ENCODE results near the gene TC2N.

The TC2N gene

DNA sequence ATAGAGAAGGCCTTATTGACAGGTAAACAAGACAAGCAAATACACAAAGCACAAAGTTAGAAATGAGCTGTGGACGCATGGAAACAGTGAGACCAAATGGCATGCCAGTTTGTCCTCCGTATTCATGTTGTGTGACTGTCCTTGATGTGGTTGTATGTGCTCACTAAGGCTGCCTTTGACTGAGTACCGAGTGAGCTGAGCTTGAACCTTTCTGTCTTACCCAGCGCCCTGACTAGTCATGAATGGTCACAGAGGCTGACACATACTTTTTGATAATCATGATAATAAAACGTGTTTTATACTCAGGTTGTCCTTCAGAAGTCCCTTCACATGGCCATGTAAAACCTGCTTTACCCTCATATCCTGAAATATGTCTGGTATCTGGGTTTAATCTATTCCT is 134.9 kb downstream of the TC2N start:
- Histone ChIP-seq H2AFZ (ENCODE audit: low read depth, low read length) (no peak overlapping the region), H3K79me2 (ENCODE audit: low read length) (no peaks in the 10 kb centered on the region), H3K4me3 (ENCODE audit: low read length) (no peak overlapping the region), H3K4me2 (ENCODE audit: low read length) (no peak overlapping the region), H3K36me3 (replicated peaks; ENCODE audit: low read depth, low read length) (no peaks in the 10 kb centered on the region), H3K4me1 (ENCODE audit: low read length) (no peaks in the 10 kb centered on the region), H3K9ac (ENCODE audit: low read length) (no peak overlapping the region), H4K20me1 (ENCODE audit: insufficient read depth, low read length) (no peaks in the 10 kb centered on the region), H3K27me3 (ENCODE audit: low read depth, low read length) (no peaks in the 10 kb centered on the region), H3K27ac (ENCODE audit: low read length) (no peak overlapping the region), H3K9me3 (ENCODE audit: insufficient read depth, low read length) (0 out of 2 replicates have a peak, but pooled peaks cover 3% of the 10 kb centered on the region)
- TF ChIP-seq CTCF (IDR thresholded peaks at IDR 0.05; ENCODE audit: low read depth, low read length) (no peak), EZH2phosphoT487 (IDR thresholded peaks at IDR 0.05; ENCODE audit: low read depth) (no peak)

- Histone ChIP-seq H4K20me1 (ENCODE audit: insufficient read depth, low read length) (no peaks in the 10 kb centered on the region), H3K27me3 (ENCODE audit: low read depth, low read length) (no peaks in the 10 kb centered on the region), H3K9me3 (ENCODE audit: insufficient read depth, low read length) (0 out of 2 replicates have a peak, but pooled peaks cover 3% of the 10 kb centered on the region), H3K4me3 (ENCODE audit: low read length) (no peak within 1 kb of the TSS), H3K9ac (ENCODE audit: low read length) (no peak within 1 kb of the TSS), H2AFZ (ENCODE audit: low read depth, low read length) (no peak within 1 kb of the TSS), H3K4me1 (ENCODE audit: low read length) (no peaks in the 10 kb centered on the region), H3K36me3 (replicated peaks; ENCODE audit: low read depth, low read length) (no peaks in the 10 kb centered on the region), H3K79me2 (ENCODE audit: low read length) (no peaks in the 10 kb centered on the region), H3K27ac (ENCODE audit: low read length) (no peak within 1 kb of the TSS), H3K4me2 (ENCODE audit: low read length) (no peak within 1 kb of the TSS)
- no peak for TF ChIP-seq EZH2phosphoT487 (IDR thresholded peaks at IDR 0.05; ENCODE audit: low read depth)
Measured at GRCh38 chr14:91731986-91732385, 135.3 kb downstream of the TC2N start, which contains the start of gene CATSPERB. Gene CATSPERB (minus strand): TSS chr14:91732086. CDS start chr14:91729479, 2,607 bp downstream.

DNA sequence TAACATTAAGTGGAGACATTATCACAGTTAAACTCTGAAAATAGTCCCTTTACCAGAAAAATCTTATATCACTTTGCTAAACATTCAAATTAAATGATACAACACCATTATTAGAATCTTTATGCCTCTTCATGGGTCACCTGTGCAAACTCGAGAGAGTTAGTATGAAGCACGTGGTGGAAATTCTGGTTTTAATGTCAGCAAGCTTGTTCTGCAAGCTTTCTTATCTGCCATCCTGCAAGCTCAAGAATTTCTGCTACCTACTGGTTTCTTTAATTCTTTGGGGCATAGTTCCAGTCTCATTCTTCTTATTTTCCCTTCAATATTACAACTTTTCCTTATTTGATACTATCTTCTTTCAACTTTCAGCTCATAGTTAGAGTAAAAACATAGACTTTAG is 136.3 kb downstream of the TC2N start:
- Histone ChIP-seq H3K9me3 (ENCODE audit: insufficient read depth, low read length) (0 out of 2 replicates have a peak, but pooled peaks cover 3% of the 10 kb centered on the region), H3K36me3 (replicated peaks; ENCODE audit: low read depth, low read length) (no peaks in the 10 kb centered on the region), H3K27me3 (ENCODE audit: low read depth, low read length) (no peaks in the 10 kb centered on the region), H2AFZ (ENCODE audit: low read depth, low read length) (no peak overlapping the region), H3K27ac (ENCODE audit: low read length) (no peak overlapping the region), H3K79me2 (ENCODE audit: low read length) (no peaks in the 10 kb centered on the region), H3K4me2 (ENCODE audit: low read length) (no peak overlapping the region), H3K9ac (ENCODE audit: low read length) (no peak overlapping the region), H3K4me3 (ENCODE audit: low read length) (no peak overlapping the region), H4K20me1 (ENCODE audit: insufficient read depth, low read length) (no peaks in the 10 kb centered on the region), H3K4me1 (ENCODE audit: low read length) (no peaks in the 10 kb centered on the region)
- TF ChIP-seq EZH2phosphoT487 (IDR thresholded peaks at IDR 0.05; ENCODE audit: low read depth) (no peak), CTCF (IDR thresholded peaks at IDR 0.05; ENCODE audit: low read depth, low read length) (no peak)

DNA sequence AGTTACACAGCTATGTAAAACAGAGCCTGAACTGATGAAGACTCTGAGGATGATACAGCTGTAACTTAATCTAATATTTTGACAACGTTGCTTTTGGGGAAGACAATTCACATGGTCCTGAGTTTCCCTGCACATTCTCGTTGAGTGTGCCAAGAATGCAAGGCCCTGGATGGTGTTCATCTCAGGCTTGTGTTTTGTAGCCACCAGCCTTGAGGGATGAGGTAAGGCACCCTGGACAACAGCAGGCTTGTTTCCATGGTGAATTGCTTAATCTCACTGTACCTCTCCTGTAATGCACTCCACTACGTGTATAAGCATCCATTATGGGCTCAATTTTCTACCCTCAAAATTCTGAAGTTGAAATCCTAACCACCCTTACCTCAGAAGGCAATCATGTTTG is 137.6 kb downstream of the TC2N start:
- Histone ChIP-seq H3K4me2 (ENCODE audit: low read length) (no peak overlapping the region), H3K36me3 (replicated peaks; ENCODE audit: low read depth, low read length) (no peaks in the 10 kb centered on the region), H3K4me3 (ENCODE audit: low read length) (no peak overlapping the region), H3K4me1 (ENCODE audit: low read length) (no peaks in the 10 kb centered on the region), H3K27me3 (ENCODE audit: low read depth, low read length) (no peaks in the 10 kb centered on the region), H3K79me2 (ENCODE audit: low read length) (no peaks in the 10 kb centered on the region), H3K9ac (ENCODE audit: low read length) (no peak overlapping the region), H3K9me3 (ENCODE audit: insufficient read depth, low read length) (no peaks in the 10 kb centered on the region), H4K20me1 (ENCODE audit: insufficient read depth, low read length) (no peaks in the 10 kb centered on the region), H2AFZ (ENCODE audit: low read depth, low read length) (no peak overlapping the region), H3K27ac (ENCODE audit: low read length) (no peak overlapping the region)
- TF ChIP-seq EZH2phosphoT487 (IDR thresholded peaks at IDR 0.05; ENCODE audit: low read depth) (no peak), CTCF (IDR thresholded peaks at IDR 0.05; ENCODE audit: low read depth, low read length) (no peak)

Data from OCI-LY3 (cell line).